HG02642 (cell line): ENCODE measurements around the gene ANKRD44.

Experiments used
- ATAC-seq: cut with Tn5 transposase; IDR thresholded peaks from one replicate; pipeline ENCODE4 v1.9.1; 2021; ENCODE audit warnings: mild to moderate bottlenecking; ENCODE audit not compliant: unreplicated experiment, poor library complexity

The ANKRD44 gene

GRCh38 chr2:197096649-197097048 lies 213.9 kb downstream of the ANKRD44 start:
- ATAC-seq: no peak

- ATAC-seq: no peak
Measured at GRCh38 chr2:197092431-197092830, 218.1 kb downstream of the ANKRD44 start.

GRCh38 chr2:197090742-197091367 lies 219.7 kb downstream of the ANKRD44 start:
- no peak for ATAC-seq

- ATAC-seq: no peak
Measured at GRCh38 chr2:197089655-197090054, 220.9 kb downstream of the ANKRD44 start.

- no peak for ATAC-seq
Measured at GRCh38 chr2:197088694-197089093, 221.9 kb downstream of the ANKRD44 start.

- peak; percentile 66 for ATAC-seq
Measured at GRCh38 chr2:197086500-197086899, 224.1 kb downstream of the ANKRD44 start.

GRCh38 chr2:197085665-197086064 lies 224.9 kb downstream of the ANKRD44 start:
- no peak for ATAC-seq

- ATAC-seq: no peak
Measured at GRCh38 chr2:197081294-197081693, 229.3 kb downstream of the ANKRD44 start.

- ATAC-seq: no peak
Measured at GRCh38 chr2:197080578-197081216, 229.9 kb downstream of the ANKRD44 start.

- no peak for ATAC-seq
Measured at GRCh38 chr2:197079832-197080555, 230.6 kb downstream of the ANKRD44 start.

GRCh38 chr2:197079414-197079813 lies 231.2 kb downstream of the ANKRD44 start:
- ATAC-seq: no peak

- no peak for ATAC-seq
Measured at GRCh38 chr2:197078535-197078934, 232.0 kb downstream of the ANKRD44 start.

- no peak for ATAC-seq
Measured at GRCh38 chr2:197077336-197077735, 233.2 kb downstream of the ANKRD44 start.

- no peak for ATAC-seq
Measured at GRCh38 chr2:197076652-197077051, 233.9 kb downstream of the ANKRD44 start.

GRCh38 chr2:197075754-197076337 lies 234.7 kb downstream of the ANKRD44 start:
- ATAC-seq: no peak

- no peak for ATAC-seq
Measured at GRCh38 chr2:197075281-197075680, 235.3 kb downstream of the ANKRD44 start.

GRCh38 chr2:197073701-197074433 lies 236.7 kb downstream of the ANKRD44 start:
- no peak for ATAC-seq

- ATAC-seq: no peak
Measured at GRCh38 chr2:197073270-197073669, 237.3 kb downstream of the ANKRD44 start.

GRCh38 chr2:197072533-197072932 lies 238.0 kb downstream of the ANKRD44 start:
- ATAC-seq: no peak

- ATAC-seq: no peak
Measured at GRCh38 chr2:197071790-197072436, 238.7 kb downstream of the ANKRD44 start.
